Glomerular visceral epithelial cell (primary cell): ENCODE results near the gene ESRRA.

Experiments
- DNase-seq: peaks from one replicate; pipeline ENCODE4 v3.0.0-alpha.2; 2016; ENCODE audit errors: extremely low spot score

Gene ESRRA

GRCh38 chr11:64331569-64332371 is 26.4 kb downstream of the ESRRA start:
- DNase-seq, result peak; percentile 95

GRCh38 chr11:64333556-64333955 is 28.2 kb downstream of the ESRRA start:
- DNase-seq, result no peak

GRCh38 chr11:64334764-64335735 is 29.7 kb downstream of the ESRRA start:
- DNase-seq, result peak; percentile 97

- DNase-seq, result no peak
These were observed 32.4 kb downstream of the ESRRA start for GRCh38 chr11:64337538-64338249.

GRCh38 chr11:64338716-64339115 is 33.4 kb downstream of the ESRRA start:
- DNase-seq, result no peak

- DNase-seq, result no peak
These were observed 34.0 kb downstream of the ESRRA start for GRCh38 chr11:64339286-64339685.

GRCh38 chr11:64339754-64340408 is 34.6 kb downstream of the ESRRA start, which contains the start of gene CCDC88B:
TSS of gene CCDC88B (plus strand) at chr11:64340204. CDS start at chr11:64340267, 63 bp downstream.
- DNase-seq, result no peak

- DNase-seq, result no peak
These were observed 35.5 kb downstream of the ESRRA start for GRCh38 chr11:64340671-64341335.

- DNase-seq, result no peak
These were observed 36.1 kb downstream of the ESRRA start for GRCh38 chr11:64341429-64341828.

GRCh38 chr11:64341851-64342791 is 36.8 kb downstream of the ESRRA start:
- peak; percentile 88 for DNase-seq

- DNase-seq, result no peak
These were observed 37.8 kb downstream of the ESRRA start for GRCh38 chr11:64342869-64343745.

GRCh38 chr11:64343767-64344559 is 38.6 kb downstream of the ESRRA start:
- DNase-seq, result no peak

GRCh38 chr11:64344787-64345186 is 39.5 kb downstream of the ESRRA start:
- DNase-seq, result no peak

- DNase-seq, result no peak
These were observed 42.0 kb downstream of the ESRRA start for GRCh38 chr11:64347193-64347867.

GRCh38 chr11:64348383-64349024 is 43.2 kb downstream of the ESRRA start:
- no peak for DNase-seq

- no peak for DNase-seq
These were observed 43.7 kb downstream of the ESRRA start for GRCh38 chr11:64349025-64349387.

- DNase-seq, result no peak
These were observed 44.1 kb downstream of the ESRRA start for GRCh38 chr11:64349404-64349803.
